T-helper 2 cell treated with Interferon-gamma antibody and Interleukin-4, amounts not matched to agents 5 μg/mL and 100 μg/mL, for 36 hours (primary cell): ENCODE results near the gene PLCB1.
"Not testable (repeated sequence)": the region's sequence is repeated elsewhere in the genome, so short reads cannot be mapped to it uniquely, and the experiment has no call there.

ENCODE experiments used
- DNase-seq: peaks from one replicate; pipeline ENCODE4 v3.0.0; 2021; ENCODE audit warnings: low spot score
- H3K27ac Mint-ChIP-seq: one replicate; pipeline ENCODE4 v1.8.0; 2021; ENCODE audit warnings: mild to moderate bottlenecking, mixed read lengths
- H3K27me3 Mint-ChIP-seq: one replicate; pipeline ENCODE4 v1.8.0; 2021; ENCODE audit warnings: low read depth, mixed read lengths
- H3K36me3 Mint-ChIP-seq: one replicate; pipeline ENCODE4 v1.8.0; 2021; ENCODE audit warnings: low read depth, mixed read lengths
- H3K4me1 Mint-ChIP-seq: one replicate; pipeline ENCODE4 v1.8.0; 2021; ENCODE audit warnings: low read depth, mixed read lengths
- H3K4me3 Mint-ChIP-seq: one replicate; pipeline ENCODE4 v1.8.0; 2022; ENCODE audit warnings: mild to moderate bottlenecking, moderate library complexity, mixed read lengths
- H3K9me3 Mint-ChIP-seq: one replicate; pipeline ENCODE4 v1.8.0; 2021; ENCODE audit warnings: mixed read lengths

Gene PLCB1

GRCh38 chr20:8805737-8806442 lies 673.8 kb downstream of the PLCB1 start:
- no peaks in the 10 kb centered on the region for H3K36me3 Mint-ChIP-seq
- no peak overlapping the region for H3K27ac Mint-ChIP-seq
- peaks cover 3% of the 10 kb centered on the region for H3K4me1 Mint-ChIP-seq
- no peak for DNase-seq
- no peaks in the 10 kb centered on the region for H3K27me3 Mint-ChIP-seq
- H3K9me3 Mint-ChIP-seq: no peaks in the 10 kb centered on the region
- H3K4me3 Mint-ChIP-seq: no peak overlapping the region

DNA sequence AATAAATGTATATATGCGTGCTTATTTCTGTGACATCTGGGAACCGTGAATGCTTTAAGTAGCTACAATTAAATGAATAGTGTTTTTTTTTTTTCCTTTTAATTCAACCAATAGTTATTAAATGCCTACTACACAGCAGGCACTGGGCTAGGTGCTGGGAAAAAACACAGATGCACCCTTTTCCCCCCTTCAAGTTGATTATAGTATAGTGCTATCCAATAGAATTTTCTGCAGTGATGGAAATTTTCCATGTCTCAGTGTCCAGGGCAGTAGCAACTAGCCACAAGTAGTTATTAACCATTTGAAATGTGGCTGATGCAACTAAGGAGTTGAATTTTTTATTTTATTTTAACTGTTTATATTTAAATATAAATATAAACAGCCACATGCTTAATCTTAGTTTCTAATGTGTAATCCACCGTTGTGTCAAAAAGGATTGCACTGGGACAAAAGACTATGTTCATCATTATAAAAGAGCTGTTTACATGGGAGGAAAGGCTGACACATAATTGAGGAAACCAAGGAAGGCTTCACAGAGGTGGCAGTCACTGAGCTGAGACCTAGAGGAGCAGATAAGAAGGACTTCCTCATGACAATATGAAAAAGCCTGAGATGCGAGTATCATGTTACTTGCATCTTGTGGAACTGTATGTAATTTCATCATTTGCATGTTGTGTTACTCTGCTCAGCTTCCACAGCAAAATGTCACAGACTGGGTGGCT lies 675.6 kb downstream of the PLCB1 start:
- Mint-ChIP-seq H3K27ac (no peak overlapping the region), H3K36me3 (no peaks in the 10 kb centered on the region), H3K4me3 (no peak overlapping the region), H3K27me3 (no peaks in the 10 kb centered on the region), H3K4me1 (peaks cover 3% of the 10 kb centered on the region), H3K9me3 (no peaks in the 10 kb centered on the region)
- no peak for DNase-seq

- Mint-ChIP-seq H3K36me3 (no peaks in the 10 kb centered on the region), H3K27ac (no peak overlapping the region), H3K4me1 (peaks cover 3% of the 10 kb centered on the region), H3K4me3 (no peak overlapping the region), H3K27me3 (no peaks in the 10 kb centered on the region), H3K9me3 (no peaks in the 10 kb centered on the region)
- no peak for DNase-seq
Observed at GRCh38 chr20:8808202-8808535, 676.1 kb downstream of the PLCB1 start.

GRCh38 chr20:8809107-8809953 lies 677.3 kb downstream of the PLCB1 start:
- H3K4me3 Mint-ChIP-seq: no peak overlapping the region
- no peaks in the 10 kb centered on the region for H3K27me3 Mint-ChIP-seq
- no peaks in the 10 kb centered on the region for H3K9me3 Mint-ChIP-seq
- no peak overlapping the region for H3K27ac Mint-ChIP-seq
- peaks cover 3% of the 10 kb centered on the region for H3K4me1 Mint-ChIP-seq
- H3K36me3 Mint-ChIP-seq: no peaks in the 10 kb centered on the region
- DNase-seq: no peak

- no peak overlapping the region for H3K27ac Mint-ChIP-seq
- H3K27me3 Mint-ChIP-seq: no peaks in the 10 kb centered on the region
- H3K4me1 Mint-ChIP-seq: no peaks in the 10 kb centered on the region
- no peaks in the 10 kb centered on the region for H3K36me3 Mint-ChIP-seq
- DNase-seq: no peak
- no peak overlapping the region for H3K4me3 Mint-ChIP-seq
- H3K9me3 Mint-ChIP-seq: no peaks in the 10 kb centered on the region
Observed at GRCh38 chr20:8811801-8812594, 679.9 kb downstream of the PLCB1 start.

DNA sequence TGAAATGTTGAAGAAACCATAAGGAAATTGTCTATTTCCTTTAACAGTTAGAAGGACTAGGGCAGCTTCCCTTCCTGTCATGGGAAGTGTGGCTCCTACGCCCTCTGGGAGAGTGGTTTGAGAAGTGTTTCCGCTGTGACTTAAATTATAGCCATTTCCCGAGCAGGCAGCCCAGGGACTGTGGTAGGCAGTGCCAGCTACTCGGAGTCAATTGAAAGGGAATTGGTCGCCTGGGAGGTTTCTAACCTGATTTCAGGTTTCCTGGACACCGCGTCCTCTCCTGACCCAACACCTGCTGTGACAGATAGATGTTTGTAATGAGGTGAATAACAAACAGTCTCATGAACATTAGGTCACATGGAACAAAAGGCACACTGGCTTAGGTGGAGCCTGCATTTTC lies 680.8 kb downstream of the PLCB1 start:
- Mint-ChIP-seq H3K4me1 (no peaks in the 10 kb centered on the region), H3K27ac (no peak overlapping the region), H3K9me3 (no peaks in the 10 kb centered on the region), H3K4me3 (no peak overlapping the region), H3K27me3 (no peaks in the 10 kb centered on the region), H3K36me3 (no peaks in the 10 kb centered on the region)
- DNase-seq: no peak

DNA sequence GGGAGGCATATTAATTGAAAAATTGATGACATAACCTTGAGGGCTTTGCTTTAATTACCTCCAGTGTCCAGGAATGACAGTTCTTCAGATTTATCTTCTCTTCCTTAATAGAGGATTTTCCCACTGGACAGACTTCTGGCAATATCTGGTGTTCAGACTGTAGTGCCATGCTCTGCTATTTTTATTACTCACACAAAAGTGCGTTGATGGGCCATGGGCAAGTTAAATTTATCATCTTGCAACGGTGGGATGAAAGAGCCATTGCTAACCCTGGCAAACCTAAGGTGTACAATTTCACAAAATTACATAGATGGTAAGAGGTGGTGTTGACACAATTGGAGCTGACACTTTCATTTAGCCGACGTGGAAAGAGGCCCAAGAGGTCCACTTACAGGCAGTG lies 683.1 kb downstream of the PLCB1 start:
- Mint-ChIP-seq H3K27me3 (no peaks in the 10 kb centered on the region), H3K4me1 (no peaks in the 10 kb centered on the region), H3K4me3 (no peak overlapping the region), H3K9me3 (no peaks in the 10 kb centered on the region), H3K27ac (no peak overlapping the region), H3K36me3 (no peaks in the 10 kb centered on the region)
- DNase-seq: no peak

DNA sequence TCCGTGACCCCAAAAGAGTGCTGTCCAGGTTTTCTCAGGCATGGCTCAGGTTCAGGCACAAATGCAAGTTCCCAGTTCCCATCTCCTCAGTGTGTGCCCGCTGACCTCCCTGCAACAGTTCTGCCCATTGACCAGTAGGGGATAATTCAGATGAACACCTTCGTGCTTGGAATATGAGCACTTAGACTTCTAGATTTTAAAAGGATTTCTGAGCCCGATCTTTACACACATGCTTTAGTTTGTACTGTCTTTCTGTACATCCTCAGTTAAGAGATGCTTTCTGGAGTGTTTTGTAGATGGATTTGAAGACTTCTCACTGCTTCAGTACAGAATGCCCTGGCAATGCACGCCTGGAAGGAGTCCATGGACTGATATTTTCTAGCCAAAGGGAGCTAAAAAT lies 697.2 kb downstream of the PLCB1 start:
- Mint-ChIP-seq H3K36me3 (no peaks in the 10 kb centered on the region), H3K27ac (no peak overlapping the region), H3K4me1 (no peaks in the 10 kb centered on the region), H3K9me3 (no peaks in the 10 kb centered on the region), H3K4me3 (no peak overlapping the region), H3K27me3 (no peaks in the 10 kb centered on the region)
- DNase-seq: no peak

DNA sequence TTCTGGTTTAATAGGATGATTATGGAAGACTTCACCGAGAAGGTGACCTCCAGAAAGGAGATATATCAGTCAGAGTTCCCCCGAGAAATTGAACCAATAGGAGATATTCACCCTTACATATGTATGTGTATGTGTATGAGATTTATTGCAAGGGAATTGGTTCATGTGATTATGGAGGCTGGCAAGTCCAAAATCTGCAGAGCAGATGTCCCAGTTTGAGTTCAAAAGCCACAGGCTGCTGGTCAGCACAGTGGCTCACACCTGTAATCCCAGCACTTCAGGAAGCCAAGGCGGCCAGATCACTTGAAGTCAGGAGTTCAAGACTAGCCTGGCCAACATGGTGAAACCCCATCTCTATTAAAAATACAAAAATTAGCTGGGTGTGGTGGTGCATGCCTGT lies 702.2 kb downstream of the PLCB1 start:
- H3K4me1 Mint-ChIP-seq, H3K27me3 Mint-ChIP-seq, H3K36me3 Mint-ChIP-seq, DNase-seq, H3K9me3 Mint-ChIP-seq, H3K4me3 Mint-ChIP-seq, H3K27ac Mint-ChIP-seq: not testable (repeated sequence)

- H3K9me3 Mint-ChIP-seq: no peaks in the 10 kb centered on the region
- no peaks in the 10 kb centered on the region for H3K36me3 Mint-ChIP-seq
- H3K27me3 Mint-ChIP-seq: no peaks in the 10 kb centered on the region
- H3K27ac Mint-ChIP-seq: no peak overlapping the region
- no peaks in the 10 kb centered on the region for H3K4me1 Mint-ChIP-seq
- DNase-seq: no peak
- no peak overlapping the region for H3K4me3 Mint-ChIP-seq
Observed at GRCh38 chr20:8834851-8835250, 702.8 kb downstream of the PLCB1 start.

GRCh38 chr20:8837396-8837795 lies 705.3 kb downstream of the PLCB1 start:
- H3K9me3 Mint-ChIP-seq: no peaks in the 10 kb centered on the region
- no peak for DNase-seq
- no peaks in the 10 kb centered on the region for H3K36me3 Mint-ChIP-seq
- no peak overlapping the region for H3K27ac Mint-ChIP-seq
- H3K4me1 Mint-ChIP-seq: no peaks in the 10 kb centered on the region
- H3K27me3 Mint-ChIP-seq: no peaks in the 10 kb centered on the region
- H3K4me3 Mint-ChIP-seq: no peak overlapping the region

DNA sequence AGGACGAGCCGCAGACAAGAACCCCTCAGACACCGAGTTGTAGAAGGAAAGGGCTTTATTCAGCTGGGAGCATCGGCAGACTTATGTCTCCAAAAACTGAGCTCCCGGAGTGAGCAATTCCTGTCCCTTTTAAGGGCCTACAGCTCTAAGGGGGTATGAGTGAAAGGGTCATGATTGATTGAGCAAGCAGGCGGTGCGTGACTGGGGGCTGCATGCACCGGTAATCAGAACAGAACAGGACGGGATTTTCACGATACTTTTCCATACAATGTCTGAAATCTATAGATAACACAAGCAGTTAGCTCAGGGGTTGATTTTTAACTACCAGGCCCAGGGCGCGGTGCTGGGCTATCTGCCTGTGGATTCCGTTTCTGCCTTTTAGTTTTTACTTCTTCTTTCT lies 710.5 kb downstream of the PLCB1 start:
- Mint-ChIP-seq H3K9me3 (no peaks in the 10 kb centered on the region), H3K27ac (no peak overlapping the region), H3K27me3 (no peaks in the 10 kb centered on the region), H3K4me3 (no peak overlapping the region), H3K4me1 (no peaks in the 10 kb centered on the region), H3K36me3 (no peaks in the 10 kb centered on the region)
- no peak for DNase-seq

- H3K36me3 Mint-ChIP-seq: no peaks in the 10 kb centered on the region
- DNase-seq: no peak
- H3K27ac Mint-ChIP-seq: no peak overlapping the region
- no peaks in the 10 kb centered on the region for H3K27me3 Mint-ChIP-seq
- no peaks in the 10 kb centered on the region for H3K4me1 Mint-ChIP-seq
- no peaks in the 10 kb centered on the region for H3K9me3 Mint-ChIP-seq
- H3K4me3 Mint-ChIP-seq: no peak overlapping the region
Observed at GRCh38 chr20:8844179-8844578, 712.1 kb downstream of the PLCB1 start.

DNA sequence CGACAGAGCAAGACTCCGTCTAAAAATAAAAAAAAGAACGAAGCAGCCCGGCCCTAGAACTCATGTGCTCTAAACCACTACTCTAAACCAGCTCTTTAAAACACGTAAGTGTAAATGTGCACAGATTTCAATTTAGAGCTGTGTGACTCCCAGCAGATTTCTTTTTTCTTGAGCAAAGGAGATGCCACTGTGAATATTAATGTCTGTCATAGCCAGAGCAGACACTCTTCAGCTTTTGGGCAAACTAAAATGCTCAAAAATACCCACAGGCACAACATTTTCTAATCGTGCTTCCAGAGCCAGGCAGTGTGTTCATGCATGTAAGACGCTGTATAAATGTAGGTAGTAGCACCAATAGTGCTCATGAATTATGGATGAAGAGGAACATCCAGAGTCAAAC lies 717.9 kb downstream of the PLCB1 start:
- Mint-ChIP-seq H3K27me3 (no peaks in the 10 kb centered on the region), H3K27ac (no peak overlapping the region), H3K4me1 (no peaks in the 10 kb centered on the region), H3K9me3 (no peaks in the 10 kb centered on the region), H3K4me3 (no peak overlapping the region), H3K36me3 (no peaks in the 10 kb centered on the region)
- no peak for DNase-seq
